SU-DHL-6 (cell line): ENCODE measurements around the gene PRSS2.

Experiments
- H2AFZ ChIP-seq: fragments of 200-600 bp; sonication (generic); 2 replicates; pipeline ENCODE4 v1.6.1; 2014; ENCODE audit warnings: low read depth, mild to moderate bottlenecking, moderate library complexity, mixed read lengths, antibody characterized with exemption, low read length; ENCODE audit not compliant: severe bottlenecking
- H3F3A ChIP-seq: fragments of 200-600 bp; shearing (Covaris generic); 2 replicates; pipeline ENCODE4 v1.6.0; 2016; ENCODE audit warnings: antibody characterized with exemption, mild to moderate bottlenecking; ENCODE audit not compliant: insufficient read depth
- H3K27ac ChIP-seq: fragments of 200-600 bp; sonication (generic); 2 replicates; pipeline ENCODE4 v1.5.1; 2016; ENCODE audit warnings: low read depth, mild to moderate bottlenecking, low read length, moderate library complexity, mixed read lengths
- H3K27me3 ChIP-seq: fragments of 200-600 bp; sonication (generic), shearing (Covaris generic); 2 replicates; pipeline ENCODE4 v1.6.0; 2014; ENCODE audit warnings: mild to moderate bottlenecking, low read length
- H3K36me3 ChIP-seq: fragments of 200-600 bp; sonication (generic); 2 replicates; pipeline ENCODE4 v1.6.1; 2014; ENCODE audit warnings: mild to moderate bottlenecking, low read length, mixed read lengths
- H3K4me2 ChIP-seq: fragments of 300-600, 200-600 bp; shearing (Covaris generic), sonication (generic); 2 replicates; pipeline ENCODE4 v1.6.0; 2014; ENCODE audit warnings: low read length, low read depth, mild to moderate bottlenecking; ENCODE audit not compliant: poor library complexity, severe bottlenecking
- H3K4me3 ChIP-seq: fragments of 200-600 bp; sonication (generic); 2 replicates; pipeline ENCODE4 v1.5.1; 2014; ENCODE audit warnings: antibody characterized with exemption, low read length, mild to moderate bottlenecking, mixed read lengths; ENCODE audit not compliant: insufficient read depth, poor library complexity, severe bottlenecking
- H3K79me2 ChIP-seq: fragments of 200-600 bp; sonication (generic); 2 replicates; pipeline ENCODE4 v1.6.1; 2014; ENCODE audit warnings: mild to moderate bottlenecking, low read length, moderate library complexity; ENCODE audit not compliant: insufficient read depth
- H3K9ac ChIP-seq: fragments of 200-600 bp; sonication (generic); 2 replicates; pipeline ENCODE4 v1.7.0; 2014; ENCODE audit warnings: mild to moderate bottlenecking, low read length
- H3K9me2 ChIP-seq: fragments of 200-600 bp; sonication (generic); replicated peaks from 2 replicates; pipeline ENCODE4 v1.6.1; 2014; ENCODE audit warnings: low read length; ENCODE audit not compliant: insufficient read depth
- H3K9me3 ChIP-seq: fragments of 200-600 bp; sonication (generic); 2 replicates; pipeline ENCODE4 v1.6.1; 2014; ENCODE audit warnings: low read length, mixed read lengths; ENCODE audit not compliant: insufficient read depth
- H4K20me1 ChIP-seq: fragments of 200-600 bp; sonication (generic); 2 replicates; pipeline ENCODE4 v1.6.1; 2014; ENCODE audit warnings: low read depth, mild to moderate bottlenecking, antibody characterized with exemption, low read length, moderate library complexity, mixed read lengths
- EZH2phosphoT487 ChIP-seq: fragments of 200-600 bp; sonication (generic), shearing (Covaris generic); conservative IDR thresholded peaks from 2 replicates; pipeline ENCODE4 v1.6.1; 2018; ENCODE audit warnings: mild to moderate bottlenecking, antibody characterized with exemption, low read length, moderate library complexity, mixed read lengths
- TF ChIP-seq, protein P1 (sequence below): fragments of 200-600 bp; sonication (generic); IDR thresholded peaks from one replicate; pipeline ENCODE4 v1.5.1; 2017; ENCODE audit warnings: antibody characterized with exemption, mild to moderate bottlenecking, low read length, moderate library complexity; ENCODE audit not compliant: insufficient read depth, poor library complexity, severe bottlenecking

PRSS2 gene

DNA sequence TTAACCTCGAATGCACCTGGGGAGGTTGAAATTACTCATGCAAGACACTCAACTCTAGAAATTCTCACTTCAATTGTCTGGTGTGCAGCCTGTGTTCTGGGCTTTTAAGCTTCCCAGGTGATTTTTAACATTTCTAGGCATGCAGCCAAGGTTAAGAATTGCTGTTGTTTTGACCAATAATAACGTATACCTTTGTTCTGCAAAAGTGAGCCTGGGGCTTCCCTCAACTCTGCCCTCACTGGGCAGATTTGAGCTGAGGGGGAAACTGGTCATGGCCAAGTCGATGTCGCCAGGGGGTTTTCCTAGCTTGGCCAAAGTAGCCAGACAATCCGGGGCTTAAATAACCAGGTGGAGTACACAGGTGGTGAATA is 568 bp downstream of the PRSS2 start:
- Histone ChIP-seq H2AFZ (no peak overlapping the region), H3K27me3 (no peaks in the 10 kb centered on the region), H3K4me3 (no peak overlapping the region), H4K20me1 (no peaks in the 10 kb centered on the region), H3K27ac (no peak overlapping the region), H3F3A (no peaks in the 10 kb centered on the region), H3K9ac (no peak overlapping the region), H3K4me2 (no peak overlapping the region), H3K79me2 (no peaks in the 10 kb centered on the region), H3K9me3 (no peaks in the 10 kb centered on the region), H3K36me3 (no peaks in the 10 kb centered on the region), H3K9me2 (no peaks in the 10 kb centered on the region)
- TF ChIP-seq, protein P1, sequence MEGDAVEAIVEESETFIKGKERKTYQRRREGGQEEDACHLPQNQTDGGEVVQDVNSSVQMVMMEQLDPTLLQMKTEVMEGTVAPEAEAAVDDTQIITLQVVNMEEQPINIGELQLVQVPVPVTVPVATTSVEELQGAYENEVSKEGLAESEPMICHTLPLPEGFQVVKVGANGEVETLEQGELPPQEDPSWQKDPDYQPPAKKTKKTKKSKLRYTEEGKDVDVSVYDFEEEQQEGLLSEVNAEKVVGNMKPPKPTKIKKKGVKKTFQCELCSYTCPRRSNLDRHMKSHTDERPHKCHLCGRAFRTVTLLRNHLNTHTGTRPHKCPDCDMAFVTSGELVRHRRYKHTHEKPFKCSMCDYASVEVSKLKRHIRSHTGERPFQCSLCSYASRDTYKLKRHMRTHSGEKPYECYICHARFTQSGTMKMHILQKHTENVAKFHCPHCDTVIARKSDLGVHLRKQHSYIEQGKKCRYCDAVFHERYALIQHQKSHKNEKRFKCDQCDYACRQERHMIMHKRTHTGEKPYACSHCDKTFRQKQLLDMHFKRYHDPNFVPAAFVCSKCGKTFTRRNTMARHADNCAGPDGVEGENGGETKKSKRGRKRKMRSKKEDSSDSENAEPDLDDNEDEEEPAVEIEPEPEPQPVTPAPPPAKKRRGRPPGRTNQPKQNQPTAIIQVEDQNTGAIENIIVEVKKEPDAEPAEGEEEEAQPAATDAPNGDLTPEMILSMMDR: no peak
- no peak for TF ChIP-seq EZH2phosphoT487

DNA sequence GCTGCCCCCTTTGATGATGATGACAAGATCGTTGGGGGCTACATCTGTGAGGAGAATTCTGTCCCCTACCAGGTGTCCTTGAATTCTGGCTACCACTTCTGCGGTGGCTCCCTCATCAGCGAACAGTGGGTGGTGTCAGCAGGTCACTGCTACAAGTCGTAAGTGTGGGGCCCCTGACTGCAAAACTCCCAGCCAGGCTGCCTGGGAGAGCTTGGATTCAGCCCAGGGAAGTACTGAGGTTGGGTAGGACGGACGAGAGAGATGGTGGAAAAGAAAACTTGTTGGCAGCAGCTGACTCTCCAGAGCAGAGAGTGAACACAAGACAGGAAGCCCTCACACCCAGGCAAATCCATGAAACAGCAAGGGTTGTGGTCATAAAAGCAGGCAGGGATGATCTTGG is 1.3 kb downstream of the PRSS2 start:
- no peaks in the 10 kb centered on the region for H3K27me3 ChIP-seq
- H3K9me2 ChIP-seq: no peaks in the 10 kb centered on the region
- H3K9ac ChIP-seq: no peak overlapping the region
- no peaks in the 10 kb centered on the region for H3K79me2 ChIP-seq
- no peak overlapping the region for H3K4me3 ChIP-seq
- H2AFZ ChIP-seq: no peak overlapping the region
- no peak overlapping the region for H3K4me2 ChIP-seq
- TF ChIP-seq, protein P1: no peak
- no peak for TF ChIP-seq EZH2phosphoT487
- H4K20me1 ChIP-seq: no peaks in the 10 kb centered on the region
- H3K36me3 ChIP-seq: no peaks in the 10 kb centered on the region
- H3K27ac ChIP-seq: no peak overlapping the region
- no peaks in the 10 kb centered on the region for H3K9me3 ChIP-seq
- no peaks in the 10 kb centered on the region for H3F3A ChIP-seq

DNA sequence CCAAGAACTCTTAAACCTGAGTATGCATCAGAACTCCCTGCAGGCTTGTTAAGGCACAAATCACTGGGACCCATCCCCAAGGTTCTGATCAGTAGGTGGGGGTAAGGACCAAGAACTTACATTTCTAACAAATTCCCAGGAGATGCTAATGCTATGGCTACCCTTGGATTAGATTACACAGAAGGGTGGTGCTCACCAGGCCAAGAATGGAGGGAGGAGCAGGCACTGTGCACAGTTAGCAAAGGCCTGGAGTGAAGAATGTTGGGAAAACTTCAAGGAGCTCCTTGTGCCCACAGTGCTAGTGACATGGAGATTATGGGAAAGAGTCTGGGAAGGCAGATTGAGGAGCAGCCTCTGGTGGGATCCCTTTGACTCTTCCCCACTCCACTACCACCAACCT is 1.9 kb downstream of the PRSS2 start:
- Histone ChIP-seq H3K79me2 (no peaks in the 10 kb centered on the region), H3K27me3 (no peaks in the 10 kb centered on the region), H2AFZ (no peak overlapping the region), H4K20me1 (no peaks in the 10 kb centered on the region), H3K9ac (no peak overlapping the region), H3K4me3 (no peak overlapping the region), H3K9me3 (no peaks in the 10 kb centered on the region), H3K36me3 (no peaks in the 10 kb centered on the region), H3K4me2 (no peak overlapping the region), H3F3A (no peaks in the 10 kb centered on the region), H3K9me2 (no peaks in the 10 kb centered on the region), H3K27ac (no peak overlapping the region)
- TF ChIP-seq, protein P1: no peak
- no peak for TF ChIP-seq EZH2phosphoT487

DNA sequence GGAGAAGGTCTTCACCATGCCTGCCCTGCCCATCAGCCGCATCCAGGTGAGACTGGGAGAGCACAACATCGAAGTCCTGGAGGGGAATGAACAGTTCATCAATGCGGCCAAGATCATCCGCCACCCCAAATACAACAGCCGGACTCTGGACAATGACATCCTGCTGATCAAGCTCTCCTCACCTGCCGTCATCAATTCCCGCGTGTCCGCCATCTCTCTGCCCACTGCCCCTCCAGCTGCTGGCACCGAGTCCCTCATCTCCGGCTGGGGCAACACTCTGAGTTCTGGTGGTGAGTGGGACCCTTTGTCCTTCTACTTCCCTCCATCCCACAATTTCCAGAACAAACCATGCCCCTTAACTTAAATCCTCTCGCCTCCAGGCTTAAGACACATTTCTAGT is 2.5 kb downstream of the PRSS2 start:
- no peaks in the 10 kb centered on the region for H3K9me3 ChIP-seq
- H3F3A ChIP-seq: no peaks in the 10 kb centered on the region
- H4K20me1 ChIP-seq: no peaks in the 10 kb centered on the region
- no peak overlapping the region for H3K4me3 ChIP-seq
- no peak overlapping the region for H3K4me2 ChIP-seq
- no peak overlapping the region for H2AFZ ChIP-seq
- H3K9me2 ChIP-seq: no peaks in the 10 kb centered on the region
- no peak overlapping the region for H3K27ac ChIP-seq
- TF ChIP-seq EZH2phosphoT487: no peak
- TF ChIP-seq, protein P1: no peak
- H3K9ac ChIP-seq: no peak overlapping the region
- no peaks in the 10 kb centered on the region for H3K36me3 ChIP-seq
- H3K27me3 ChIP-seq: no peaks in the 10 kb centered on the region
- H3K79me2 ChIP-seq: no peaks in the 10 kb centered on the region
